ENCODE results near the gene CDH23. TPM values are rescaled to one million over a fixed set of nuclear protein-coding genes. Genes with fewer than 3 reads are reported as not detected.

CDH23 gene
- total RNA-seq, 4 donors from 2014 or later, result 2.9 to 16.1 (median 5.9) TPM

- H3K27ac ChIP-seq, result peak overlapping the region; percentile 80 to 93 (median 86)
- H3K4me3 ChIP-seq, result no peak overlapping the region
- H3K9me3 ChIP-seq, result no peaks in the 10 kb centered on the region
- peaks cover 28 to 39% (median 29%) of the 10 kb centered on the region in 4 donors for H3K4me1 ChIP-seq
- in situ Hi-C loops (cut with MboI; ENCODE audit: low pct_ligation_motif_present in 1 of 4, low pct_unique_long_range_greater_than_20kb in 1 of 4, low sequenced_read_pairs in 3 of 4), result loop anchor here in 3 of 4 donors (10.0 to 25.0 kb wide), 3 partner anchors 61 to 327 kb away; partner anchors contain the start of genes CDH23 (in 2 of the 3) and VSIR (in 1 of the 3)
- DNase-seq, result no peak
- no peaks in the 10 kb centered on the region for H3K36me3 ChIP-seq
- H3K27me3 ChIP-seq, result no peaks in the 10 kb centered on the region
- TF ChIP-seq EP300 (IDR thresholded peaks at IDR 0.05; ENCODE audit: low read depth), result no peak
- TF ChIP-seq POLR2A (IDR thresholded peaks at IDR 0.05), result no peak
- TF ChIP-seq CTCF (IDR thresholded peaks at IDR 0.05), result no peak
- no peak for TF ChIP-seq POLR2AphosphoS5 (IDR thresholded peaks at IDR 0.05)
- WGBS, 2 donors (ENCODE audit: low coverage in 1 of 2), result 61 to 73% methylated on average over 2 to 4 of the region's 4 CpGs
- intact Hi-C loops (cut with DNase I; ENCODE audit: low total_unique reads), result loop anchor here (5.0 kb wide), 1 partner anchor 53 kb away; no protein-coding TSS in a partner anchor
Observed at GRCh38 chr10:71714031-71714410, 317.3 kb downstream of the CDH23 start.

- peaks cover 28 to 39% (median 29%) of the 10 kb centered on the region in 4 donors for H3K4me1 ChIP-seq
- intact Hi-C loops (cut with DNase I; ENCODE audit: low total_unique reads) (loop anchor here (5.0 kb wide), 1 partner anchor 53 kb away; no protein-coding TSS in a partner anchor), in situ Hi-C loops (cut with MboI; ENCODE audit: low pct_ligation_motif_present in 1 of 4, low pct_unique_long_range_greater_than_20kb in 1 of 4, low sequenced_read_pairs in 3 of 4) (loop anchor here in 3 of 4 donors (10.0 to 25.0 kb wide), 3 partner anchors 60 to 327 kb away; partner anchors contain the start of genes CDH23 (in 2 of the 3) and VSIR (in 1 of the 3))
- peak overlapping the region; percentile 80 to 93 (median 86) for H3K27ac ChIP-seq
- no peak overlapping the region for H3K4me3 ChIP-seq
- H3K9me3 ChIP-seq, result no peaks in the 10 kb centered on the region
- TF ChIP-seq CTCF (IDR thresholded peaks at IDR 0.05) (no peak), POLR2AphosphoS5 (IDR thresholded peaks at IDR 0.05) (no peak), POLR2A (IDR thresholded peaks at IDR 0.05) (no peak), EP300 (IDR thresholded peaks at IDR 0.05; ENCODE audit: low read depth) (no peak)
- no peaks in the 10 kb centered on the region for H3K36me3 ChIP-seq
- 79% methylated on average over 5 of the region's 5 CpGs; no CpG with 5 or more reads in 1 of the 2 donors for WGBS, 2 donors (ENCODE audit: low coverage in 1 of 2)
- H3K27me3 ChIP-seq, result no peaks in the 10 kb centered on the region
- DNase-seq, result no peak
Observed at GRCh38 chr10:71714592-71714991, 317.9 kb downstream of the CDH23 start.

- no peak for DNase-seq
- in situ Hi-C loops (cut with MboI; ENCODE audit: low pct_ligation_motif_present in 1 of 4, low pct_unique_long_range_greater_than_20kb in 1 of 4, low sequenced_read_pairs in 3 of 4), result loop anchor here in 3 of 4 donors (10.0 to 25.0 kb wide), 3 partner anchors 60 to 328 kb away; partner anchors contain the start of genes CDH23 (in 2 of the 3) and VSIR (in 1 of the 3)
- no peaks in the 10 kb centered on the region for H3K36me3 ChIP-seq
- H3K4me3 ChIP-seq, result no peak overlapping the region
- peak overlapping the region in 3 of 4 donors; percentile 80 to 93 (median 85) for H3K27ac ChIP-seq
- TF ChIP-seq CTCF (IDR thresholded peaks at IDR 0.05) (no peak), EP300 (IDR thresholded peaks at IDR 0.05; ENCODE audit: low read depth) (no peak), POLR2A (IDR thresholded peaks at IDR 0.05) (no peak), POLR2AphosphoS5 (IDR thresholded peaks at IDR 0.05) (no peak)
- peaks cover 28 to 39% (median 29%) of the 10 kb centered on the region in 4 donors for H3K4me1 ChIP-seq
- intact Hi-C loops (cut with DNase I; ENCODE audit: low total_unique reads), result no loop called here
- H3K9me3 ChIP-seq, result no peaks in the 10 kb centered on the region
- 87% methylated on average over 8 of the region's 8 CpGs; no CpG with 5 or more reads in 1 of the 2 donors for WGBS, 2 donors (ENCODE audit: low coverage in 1 of 2)
- H3K27me3 ChIP-seq, result no peaks in the 10 kb centered on the region
Observed at GRCh38 chr10:71715026-71715425, 318.3 kb downstream of the CDH23 start.

GRCh38 chr10:71715860-71716259 is 319.1 kb downstream of the CDH23 start:
- TF ChIP-seq POLR2AphosphoS5 (IDR thresholded peaks at IDR 0.05) (no peak), CTCF (IDR thresholded peaks at IDR 0.05) (no peak), EP300 (IDR thresholded peaks at IDR 0.05; ENCODE audit: low read depth) (no peak), POLR2A (IDR thresholded peaks at IDR 0.05) (no peak)
- Histone ChIP-seq H3K27ac (peak overlapping the region in 1 of 4 donors; percentile 93), H3K4me3 (no peak overlapping the region), H3K27me3 (no peaks in the 10 kb centered on the region), H3K4me1 (peaks cover 28 to 39% (median 29%) of the 10 kb centered on the region in 4 donors), H3K36me3 (no peaks in the 10 kb centered on the region), H3K9me3 (no peaks in the 10 kb centered on the region)
- intact Hi-C loops (cut with DNase I; ENCODE audit: low total_unique reads) (no loop called here), in situ Hi-C loops (cut with MboI; ENCODE audit: low pct_ligation_motif_present in 1 of 4, low pct_unique_long_range_greater_than_20kb in 1 of 4, low sequenced_read_pairs in 3 of 4) (loop anchor here in 3 of 4 donors (10.0 to 25.0 kb wide), 3 partner anchors 59 to 329 kb away; partner anchors contain the start of genes CDH23 (in 2 of the 3) and VSIR (in 1 of the 3))
- 92% methylated on average over 20 of the region's 20 CpGs; no CpG with 5 or more reads in 1 of the 2 donors for WGBS, 2 donors (ENCODE audit: low coverage in 1 of 2)
- DNase-seq, result no peak

Data from transverse colon (tissue), 4 donors.